Activated B cell treated with CpG ODN at 0.5 μM for 24 hours (primary cell): ENCODE measurements around the gene CHD6. TPM values are rescaled to one million over a fixed set of nuclear protein-coding genes. Genes with fewer than 3 reads are reported as not detected.

Experiments used
- ATAC-seq: fragments of 200-7000 bp; cut with Tn5 transposase; one replicate; pipeline ENCODE4 v1.10.0; 2021; ENCODE audit warnings: low read depth, mild to moderate bottlenecking, moderate library complexity
- CTCF ChIA-PET: fragments of 350-600 bp; sonication (Branson Sonifier 250); formaldehyde crosslinking; loops from one replicate; lab custom pipeline; 2021; ENCODE audit warnings: antibody characterized with exemption; lab: Charles Lee
- POLR2A ChIA-PET: fragments of 350-600 bp; sonication (Branson Sonifier 250); formaldehyde crosslinking; loops from one replicate; lab custom pipeline; 2021; ENCODE audit warnings: antibody characterized with exemption; lab: Charles Lee
- DNase-seq: peaks from one replicate; pipeline ENCODE4 v3.0.0; 2022
- H3K27ac Mint-ChIP-seq: one replicate; pipeline ENCODE4 v1.8.0; 2020; ENCODE audit warnings: mixed read lengths
- H3K27me3 Mint-ChIP-seq: one replicate; pipeline ENCODE4 v1.8.0; 2021; ENCODE audit warnings: mixed read lengths
- H3K36me3 Mint-ChIP-seq: one replicate; pipeline ENCODE4 v1.8.0; 2021; ENCODE audit warnings: low read depth, mixed read lengths
- H3K4me1 Mint-ChIP-seq: one replicate; pipeline ENCODE4 v1.8.0; 2021; ENCODE audit warnings: mixed read lengths
- H3K4me3 Mint-ChIP-seq: one replicate; pipeline ENCODE4 v1.8.0; 2020; ENCODE audit warnings: mild to moderate bottlenecking, mixed read lengths
- H3K9me3 Mint-ChIP-seq: one replicate; pipeline ENCODE4 v1.8.0; 2020; ENCODE audit warnings: mixed read lengths
- CTCF ChIP-seq: fragments of 200-600 bp; IDR thresholded peaks from one replicate; pipeline ENCODE4 v1.8.0; 2022; ENCODE audit warnings: antibody characterized with exemption, mild to moderate bottlenecking
- intact Hi-C: fragments of 100-400 bp; cut with micrococcal nuclease; formaldehyde crosslinking; loops from one replicate; pipeline ENCODE4 v1.15.1; 2024
- total RNA-seq: library from RNA; stranded (reverse); gene quantifications from 2 replicates; pipeline ENCODE4 v1.2.3, GENCODE V29; 2022

The CHD6 gene
- total RNA-seq, 1 donor from 2014 or later = 59.9 TPM

GRCh38 chr20:41364967-41365765, 253.0 kb downstream of the CHD6 start:
- no peak overlapping the region for H3K27ac Mint-ChIP-seq
- TF ChIP-seq CTCF = no peak
- POLR2A ChIA-PET = no interaction called here
- H3K4me3 Mint-ChIP-seq = no peak overlapping the region
- intact Hi-C loops = no loop called here
- DNase-seq = no peak
- CTCF ChIA-PET = no interaction called here
- no peaks in the 10 kb centered on the region for H3K36me3 Mint-ChIP-seq
- H3K27me3 Mint-ChIP-seq = peaks cover 30% of the 10 kb centered on the region
- no peaks in the 10 kb centered on the region for H3K9me3 Mint-ChIP-seq
- peaks cover 9% of the 10 kb centered on the region for H3K4me1 Mint-ChIP-seq
- ATAC-seq = no peak

GRCh38 chr20:41364236-41364855, 253.8 kb downstream of the CHD6 start:
- Mint-ChIP-seq H3K27ac (no peak overlapping the region), H3K9me3 (no peaks in the 10 kb centered on the region), H3K4me3 (no peak overlapping the region), H3K36me3 (no peaks in the 10 kb centered on the region), H3K4me1 (peaks cover 9% of the 10 kb centered on the region), H3K27me3 (peaks cover 29% of the 10 kb centered on the region)
- ChIA-PET POLR2A (no interaction called here), CTCF (no interaction called here)
- ATAC-seq (no peak), DNase-seq (no peak)
- intact Hi-C loops = no loop called here
- no peak for TF ChIP-seq CTCF

GRCh38 chr20:41363601-41364000, 254.6 kb downstream of the CHD6 start:
- no peak for ATAC-seq
- CTCF ChIA-PET = no interaction called here
- no peaks in the 10 kb centered on the region for H3K9me3 Mint-ChIP-seq
- H3K4me3 Mint-ChIP-seq = no peak overlapping the region
- POLR2A ChIA-PET = no interaction called here
- peaks cover 24% of the 10 kb centered on the region for H3K27me3 Mint-ChIP-seq
- H3K36me3 Mint-ChIP-seq = no peaks in the 10 kb centered on the region
- H3K4me1 Mint-ChIP-seq = peaks cover 9% of the 10 kb centered on the region
- DNase-seq = no peak
- TF ChIP-seq CTCF = no peak
- intact Hi-C loops = no loop called here
- H3K27ac Mint-ChIP-seq = no peak overlapping the region

GRCh38 chr20:41362748-41363140, 255.4 kb downstream of the CHD6 start:
- H3K36me3 Mint-ChIP-seq = no peaks in the 10 kb centered on the region
- peaks cover 20% of the 10 kb centered on the region for H3K27me3 Mint-ChIP-seq
- H3K4me1 Mint-ChIP-seq = peaks cover 9% of the 10 kb centered on the region
- no peak for TF ChIP-seq CTCF
- ATAC-seq (no peak), DNase-seq (no peak)
- H3K27ac Mint-ChIP-seq = no peak overlapping the region
- H3K4me3 Mint-ChIP-seq = no peak overlapping the region
- ChIA-PET CTCF (no interaction called here), POLR2A (no interaction called here)
- intact Hi-C loops = no loop called here
- H3K9me3 Mint-ChIP-seq = no peaks in the 10 kb centered on the region

- H3K27ac Mint-ChIP-seq = no peak overlapping the region
- H3K4me3 Mint-ChIP-seq = no peak overlapping the region
- ChIA-PET CTCF (no interaction called here), POLR2A (no interaction called here)
- intact Hi-C loops = no loop called here
- peaks cover 3% of the 10 kb centered on the region for H3K4me1 Mint-ChIP-seq
- ATAC-seq = no peak
- peaks cover 14% of the 10 kb centered on the region for H3K27me3 Mint-ChIP-seq
- no peaks in the 10 kb centered on the region for H3K36me3 Mint-ChIP-seq
- no peak for DNase-seq
- TF ChIP-seq CTCF = no peak
- H3K9me3 Mint-ChIP-seq = no peaks in the 10 kb centered on the region
These were observed 256.1 kb downstream of the CHD6 start for GRCh38 chr20:41361757-41362747.
